H9 (cell line): Measurements from ENCODE around the gene CLCN5. TPM values are rescaled to one million over a fixed set of nuclear protein-coding genes. Genes with fewer than 3 reads are reported as not detected.

ENCODE experiments used
- DNase-seq: peaks from one replicate; pipeline ENCODE4 v3.0.0-alpha.2; 2017
- H2AFZ ChIP-seq: one replicate; pipeline ENCODE4 v1.6.1; 2013; ENCODE audit warnings: mild to moderate bottlenecking, low read length, control low read depth, moderate library complexity
- H2AK5ac ChIP-seq: 2 replicates; pipeline ENCODE4 v1.6.1; 2013; ENCODE audit warnings: low read length, control low read depth, mixed read lengths; ENCODE audit not compliant: insufficient read length
- H2BK120ac ChIP-seq: one replicate; pipeline ENCODE4 v1.6.1; 2013; ENCODE audit warnings: low read depth, mild to moderate bottlenecking, low read length, control low read depth, inconsistent platforms; ENCODE audit not compliant: poor library complexity, severe bottlenecking
- H2BK12ac ChIP-seq: 2 replicates; pipeline ENCODE4 v1.6.1; 2013; ENCODE audit warnings: low read length, control low read depth, mixed read lengths, low read depth; ENCODE audit not compliant: insufficient read length
- H2BK15ac ChIP-seq: 2 replicates; pipeline ENCODE4 v1.6.1; 2013; ENCODE audit warnings: low read depth, low read length, control low read depth
- H2BK20ac ChIP-seq: one replicate; pipeline ENCODE4 v1.6.1; 2013; ENCODE audit warnings: low read depth, mild to moderate bottlenecking, low read length, control low read depth, inconsistent platforms; ENCODE audit not compliant: poor library complexity, severe bottlenecking
- H2BK5ac ChIP-seq: 2 replicates; pipeline ENCODE4 v1.6.1; 2013; ENCODE audit warnings: low read length, control low read depth, mixed read lengths; ENCODE audit not compliant: insufficient read length
- H3K14ac ChIP-seq: 2 replicates; pipeline ENCODE4 v1.6.1; 2013; ENCODE audit warnings: low read length, control low read depth; ENCODE audit not compliant: insufficient read depth
- H3K18ac ChIP-seq: 2 replicates; pipeline ENCODE4 v1.6.1; 2013; ENCODE audit warnings: low read depth, mild to moderate bottlenecking, mixed read lengths, low read length, control low read depth; ENCODE audit not compliant: insufficient read length
- H3K23ac ChIP-seq: 2 replicates; pipeline ENCODE4 v1.6.1; 2013; ENCODE audit warnings: low read length, control low read depth, mixed read lengths, low read depth; ENCODE audit not compliant: insufficient read length
- H3K23me2 ChIP-seq: 2 replicates; pipeline ENCODE4 v1.6.1; 2013; ENCODE audit warnings: low read depth, mild to moderate bottlenecking, mixed read lengths, low read length, control low read depth; ENCODE audit not compliant: insufficient read length, poor library complexity, severe bottlenecking
- H3K27ac ChIP-seq: 2 replicates; pipeline ENCODE4 v1.5.1; 2013; ENCODE audit warnings: low read length, control low read depth, mixed read lengths, low read depth; ENCODE audit not compliant: insufficient read length
- H3K27me3 ChIP-seq: 2 replicates; pipeline ENCODE4 v1.6.1; 2013; ENCODE audit warnings: low read length, control low read depth, inconsistent platforms; ENCODE audit not compliant: insufficient read depth
- H3K4ac ChIP-seq: 2 replicates; pipeline ENCODE4 v1.6.1; 2013; ENCODE audit warnings: low read depth, mild to moderate bottlenecking, control low read depth, inconsistent platforms, low read length, moderate library complexity
- H3K4me1 ChIP-seq: 2 replicates; pipeline ENCODE4 v1.6.1; 2013; ENCODE audit warnings: low read length, control low read depth, inconsistent platforms; ENCODE audit not compliant: insufficient read depth
- H3K4me2 ChIP-seq: 2 replicates; pipeline ENCODE4 v1.6.1; 2013; ENCODE audit warnings: low read length, control low read depth, mixed read lengths; ENCODE audit not compliant: insufficient read length, insufficient read depth
- H3K56ac ChIP-seq: 2 replicates; pipeline ENCODE4 v1.6.1; 2013; ENCODE audit warnings: low read depth, mild to moderate bottlenecking, mixed read lengths, low read length, control low read depth; ENCODE audit not compliant: insufficient read length
- H3K79me1 ChIP-seq: 2 replicates; pipeline ENCODE4 v1.6.1; 2013; ENCODE audit warnings: low read depth, mild to moderate bottlenecking, moderate library complexity, low read length, control low read depth, inconsistent platforms; ENCODE audit not compliant: insufficient read depth, poor library complexity, severe bottlenecking
- H3K79me2 ChIP-seq: 2 replicates; pipeline ENCODE4 v1.6.1; 2013; ENCODE audit warnings: low read length, control low read depth, inconsistent platforms; ENCODE audit not compliant: insufficient read depth
- H3K9ac ChIP-seq: 2 replicates; pipeline ENCODE4 v1.6.1; 2013; ENCODE audit warnings: low read length, control low read depth, mixed read lengths; ENCODE audit not compliant: insufficient read length; ENCODE audit errors: extremely low read depth
- H3K9me3 ChIP-seq: one replicate; pipeline ENCODE4 v1.6.1; 2013; ENCODE audit warnings: low read depth, low read length, inconsistent platforms; ENCODE audit not compliant: control insufficient read depth
- H3T11ph ChIP-seq: one replicate; pipeline ENCODE4 v1.6.1; 2013; ENCODE audit warnings: mild to moderate bottlenecking, low read length, control low read depth, inconsistent platforms
- H4K20me1 ChIP-seq: one replicate; pipeline ENCODE4 v1.6.1; 2013; ENCODE audit not compliant: control insufficient read depth, insufficient read length, insufficient read depth
- H4K5ac ChIP-seq: 2 replicates; pipeline ENCODE4 v1.6.1; 2013; ENCODE audit warnings: low read depth, mild to moderate bottlenecking, mixed read lengths, low read length, control low read depth; ENCODE audit not compliant: insufficient read length
- H4K8ac ChIP-seq: replicated peaks from 2 replicates; pipeline ENCODE4 v1.6.1; 2013; ENCODE audit warnings: low read length, control low read depth, mixed read lengths, low read depth; ENCODE audit not compliant: insufficient read length
- H4K91ac ChIP-seq: 2 replicates; pipeline ENCODE4 v1.6.1; 2013; ENCODE audit warnings: low read depth, mild to moderate bottlenecking, moderate library complexity, mixed read lengths, low read length, control low read depth; ENCODE audit not compliant: insufficient read length
- H3K27ac Mint-ChIP-seq, 3 experiments: 2 replicates in 2 of 3; 3 replicates in 1 of 3; pipeline ENCODE4 v1.8.0; 2020 to 2021; ENCODE audit warnings: mixed read lengths in 3 of 3, mild to moderate bottlenecking in 1 of 3, moderate library complexity in 1 of 3
- H3K27me3 Mint-ChIP-seq: 2 replicates; pipeline ENCODE4 v1.8.0; 2021; ENCODE audit warnings: low read depth, mild to moderate bottlenecking, moderate library complexity, mixed read lengths
- H3K36me3 Mint-ChIP-seq, 3 experiments: 2 replicates in 2 of 3; 3 replicates in 1 of 3; pipeline ENCODE4 v1.8.0; 2020 to 2021; ENCODE audit warnings: low read depth in 3 of 3, mixed read lengths in 3 of 3; ENCODE audit not compliant: insufficient read depth in 1 of 3
- H3K4me1 Mint-ChIP-seq, 2 experiments: 2 replicates each; pipeline ENCODE4 v1.8.0; 2020; ENCODE audit warnings: mixed read lengths in 2 of 2
- H3K4me3 Mint-ChIP-seq, 2 experiments: 2 replicates in 1 of 2; 3 replicates in 1 of 2; pipeline ENCODE4 v1.8.0; 2020 to 2021; ENCODE audit warnings: mild to moderate bottlenecking in 2 of 2, mixed read lengths in 2 of 2, moderate library complexity in 1 of 2
- H3K9me3 Mint-ChIP-seq, 2 experiments: 2 replicates in 1 of 2; 3 replicates in 1 of 2; pipeline ENCODE4 v1.8.0; 2020; ENCODE audit warnings: mild to moderate bottlenecking in 2 of 2, mixed read lengths in 2 of 2, moderate library complexity in 1 of 2
- WGBS: extraction: QIAGEN DNeasy Blood & Tissue Kit; methylation state at CpG from one replicate; pipeline ENCODE4 v1.1.7; 2013; ENCODE audit warnings: missing lambda C conversion rate, low lambda C conversion rate, mixed read lengths; ENCODE audit not compliant: insufficient read length; ENCODE audit errors: extremely low coverage; 5-methylcytosine and 5-hydroxymethylcytosine counted together
- total RNA-seq: library from RNA; stranded (reverse); gene quantifications from 2 replicates; pipeline ENCODE4 v1.2.1, GENCODE V29; 2021
- TF ChIP-seq, protein P1 (sequence below): fragments of 200-600 bp; sonication (generic); conservative IDR thresholded peaks from 3 replicates; pipeline ENCODE4 v1.8.0; 2021; ENCODE audit warnings: antibody characterized with exemption, mild to moderate bottlenecking

Gene CLCN5
- total RNA-seq, 1 experiment from 2014 or later: 5.9 TPM

DNA sequence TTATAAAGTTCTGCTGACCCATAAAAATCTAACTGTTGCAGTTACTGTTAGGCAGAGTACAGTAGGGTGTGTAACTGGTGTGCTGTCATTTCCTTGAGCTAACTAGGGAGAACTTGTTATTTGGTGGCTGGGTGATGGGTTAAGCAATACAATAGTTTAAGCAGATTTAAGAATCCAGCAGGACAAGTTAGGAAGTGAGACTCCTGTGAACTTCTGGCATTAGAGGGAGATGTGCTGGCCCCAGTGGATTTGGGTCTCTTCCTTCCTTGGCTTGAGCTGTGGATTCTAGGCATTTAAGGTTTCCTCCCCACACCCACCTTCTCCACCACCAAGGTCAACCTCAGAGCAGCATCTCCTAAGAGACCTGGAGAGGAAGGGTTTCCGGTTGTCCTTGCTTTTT is 70.5 kb downstream of the CLCN5 start:
- Histone ChIP-seq H3K27me3 (no peaks in the 10 kb centered on the region), H3T11ph (no peak overlapping the region), H3K56ac (no peak overlapping the region), H3K4ac (no peak overlapping the region), H3K79me1 (no peaks in the 10 kb centered on the region), H2AFZ (no peak overlapping the region), H2BK5ac (no peak overlapping the region), H3K14ac (no peak overlapping the region), H3K79me2 (no peaks in the 10 kb centered on the region), H3K9ac (no peak overlapping the region), H3K9me3 (peaks cover 17% of the 10 kb centered on the region), H3K27ac (no peak overlapping the region), H3K23me2 (no peaks in the 10 kb centered on the region), H2AK5ac (no peak overlapping the region), H3K4me1 (no peaks in the 10 kb centered on the region), H4K8ac (no peak overlapping the region), H4K20me1 (no peaks in the 10 kb centered on the region), H2BK120ac (no peak overlapping the region), H2BK12ac (no peak overlapping the region), H3K4me2 (no peak overlapping the region), H3K18ac (no peak overlapping the region), H3K23ac (no peak overlapping the region), H4K91ac (no peak overlapping the region), H2BK15ac (no peak overlapping the region), H4K5ac (no peak overlapping the region), H2BK20ac (no peak overlapping the region)
- Mint-ChIP-seq H3K4me3 (no peak overlapping the region), H3K4me1 (peaks cover 15 to 16% of the 10 kb centered on the region in 2 experiments), H3K9me3 (peaks cover 70 to 74% of the 10 kb centered on the region in 2 experiments), H3K27me3 (no peaks in the 10 kb centered on the region; the same call in 1 of the 2 replicates), H3K27ac (no peak overlapping the region), H3K36me3 (no peaks in the 10 kb centered on the region; a peak in 1 of 7 replicates)
- no CpG with 5 or more reads among the region's 1 CpG for WGBS
- no peak for DNase-seq
- TF ChIP-seq, protein P1, sequence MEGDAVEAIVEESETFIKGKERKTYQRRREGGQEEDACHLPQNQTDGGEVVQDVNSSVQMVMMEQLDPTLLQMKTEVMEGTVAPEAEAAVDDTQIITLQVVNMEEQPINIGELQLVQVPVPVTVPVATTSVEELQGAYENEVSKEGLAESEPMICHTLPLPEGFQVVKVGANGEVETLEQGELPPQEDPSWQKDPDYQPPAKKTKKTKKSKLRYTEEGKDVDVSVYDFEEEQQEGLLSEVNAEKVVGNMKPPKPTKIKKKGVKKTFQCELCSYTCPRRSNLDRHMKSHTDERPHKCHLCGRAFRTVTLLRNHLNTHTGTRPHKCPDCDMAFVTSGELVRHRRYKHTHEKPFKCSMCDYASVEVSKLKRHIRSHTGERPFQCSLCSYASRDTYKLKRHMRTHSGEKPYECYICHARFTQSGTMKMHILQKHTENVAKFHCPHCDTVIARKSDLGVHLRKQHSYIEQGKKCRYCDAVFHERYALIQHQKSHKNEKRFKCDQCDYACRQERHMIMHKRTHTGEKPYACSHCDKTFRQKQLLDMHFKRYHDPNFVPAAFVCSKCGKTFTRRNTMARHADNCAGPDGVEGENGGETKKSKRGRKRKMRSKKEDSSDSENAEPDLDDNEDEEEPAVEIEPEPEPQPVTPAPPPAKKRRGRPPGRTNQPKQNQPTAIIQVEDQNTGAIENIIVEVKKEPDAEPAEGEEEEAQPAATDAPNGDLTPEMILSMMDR: no peak
